ENCODE results near the gene EPB41. TPM values are rescaled to one million over a fixed set of nuclear protein-coding genes. Genes with fewer than 3 reads are reported as not detected.

The EPB41 gene
- total and polyA plus RNA-seq, 2 donors from 2014 or later: 9.9 to 38.8 TPM

DNA sequence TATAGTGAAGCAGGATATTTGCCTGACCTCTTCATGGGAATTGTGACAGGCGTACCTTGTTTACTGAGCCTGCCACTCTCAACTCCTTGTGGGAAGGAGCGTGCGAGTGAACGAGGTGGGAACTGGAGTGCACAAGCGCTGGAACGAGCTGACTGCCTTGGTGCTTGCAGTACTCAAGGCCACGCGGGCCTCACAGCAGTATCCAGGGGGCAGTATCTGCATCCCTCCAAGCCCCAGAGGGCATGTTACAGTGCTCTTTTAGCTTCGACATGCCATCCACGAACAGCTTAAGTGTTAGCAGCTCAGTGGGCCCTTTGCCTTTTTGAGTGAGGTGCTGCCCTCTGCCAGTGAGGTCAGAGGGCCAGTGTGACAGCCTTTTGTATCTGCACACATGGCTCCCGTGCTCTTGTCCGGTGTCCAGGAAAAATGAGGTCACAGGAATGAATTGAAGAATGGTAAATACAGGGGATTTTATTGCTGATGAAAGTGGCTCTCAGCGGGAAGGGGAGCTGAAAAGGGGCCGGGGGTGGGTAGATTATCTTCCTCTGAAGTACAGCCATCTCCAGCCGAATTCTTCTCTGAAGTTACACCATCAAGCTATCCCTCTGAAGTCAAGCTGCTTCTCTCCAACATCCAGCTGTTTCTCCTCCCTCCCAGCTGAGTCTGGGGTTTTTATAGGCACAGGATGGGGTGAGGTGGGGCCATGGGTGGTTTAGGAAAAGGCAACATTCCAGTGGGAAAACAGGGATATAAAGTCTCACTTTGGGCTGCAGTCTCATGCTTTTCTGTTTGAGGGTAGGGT, 69.3 kb downstream of the EPB41 start:
- Histone ChIP-seq H3K9me3 (ENCODE audit: control insufficient read depth in 2 of 3, insufficient read depth in 1 of 3, low read length in 3 of 3) (no peaks in the 10 kb centered on the region), H3K9ac (ENCODE audit: low read length in 3 of 3) (no peak overlapping the region), H3K4me1 (ENCODE audit: control insufficient read depth in 2 of 3, insufficient read depth in 2 of 3, low read depth in 1 of 3, low read length in 3 of 3) (no peaks in the 10 kb centered on the region), H3K4me3 (ENCODE audit: low read length in 3 of 3) (no peak overlapping the region), H3K27me3 (ENCODE audit: control insufficient read depth, insufficient read depth, low read length) (no peaks in the 10 kb centered on the region), H3K36me3 (ENCODE audit: control insufficient read depth in 2 of 3, insufficient read depth in 3 of 3, low read length in 3 of 3) (no peaks in the 10 kb centered on the region), H3K27ac (ENCODE audit: low read depth in 2 of 2, low read length in 2 of 2) (no peak overlapping the region)
- DNase-seq (no peak), FAIRE-seq (no peak)
- TF ChIP-seq, protein P1, sequence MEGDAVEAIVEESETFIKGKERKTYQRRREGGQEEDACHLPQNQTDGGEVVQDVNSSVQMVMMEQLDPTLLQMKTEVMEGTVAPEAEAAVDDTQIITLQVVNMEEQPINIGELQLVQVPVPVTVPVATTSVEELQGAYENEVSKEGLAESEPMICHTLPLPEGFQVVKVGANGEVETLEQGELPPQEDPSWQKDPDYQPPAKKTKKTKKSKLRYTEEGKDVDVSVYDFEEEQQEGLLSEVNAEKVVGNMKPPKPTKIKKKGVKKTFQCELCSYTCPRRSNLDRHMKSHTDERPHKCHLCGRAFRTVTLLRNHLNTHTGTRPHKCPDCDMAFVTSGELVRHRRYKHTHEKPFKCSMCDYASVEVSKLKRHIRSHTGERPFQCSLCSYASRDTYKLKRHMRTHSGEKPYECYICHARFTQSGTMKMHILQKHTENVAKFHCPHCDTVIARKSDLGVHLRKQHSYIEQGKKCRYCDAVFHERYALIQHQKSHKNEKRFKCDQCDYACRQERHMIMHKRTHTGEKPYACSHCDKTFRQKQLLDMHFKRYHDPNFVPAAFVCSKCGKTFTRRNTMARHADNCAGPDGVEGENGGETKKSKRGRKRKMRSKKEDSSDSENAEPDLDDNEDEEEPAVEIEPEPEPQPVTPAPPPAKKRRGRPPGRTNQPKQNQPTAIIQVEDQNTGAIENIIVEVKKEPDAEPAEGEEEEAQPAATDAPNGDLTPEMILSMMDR (IDR thresholded peaks at IDR 0.05; ENCODE audit: borderline replicate concordance, extremely low read depth, insufficient read depth): no peak
- intact Hi-C loops (cut with DNase I): no loop called here

DNA sequence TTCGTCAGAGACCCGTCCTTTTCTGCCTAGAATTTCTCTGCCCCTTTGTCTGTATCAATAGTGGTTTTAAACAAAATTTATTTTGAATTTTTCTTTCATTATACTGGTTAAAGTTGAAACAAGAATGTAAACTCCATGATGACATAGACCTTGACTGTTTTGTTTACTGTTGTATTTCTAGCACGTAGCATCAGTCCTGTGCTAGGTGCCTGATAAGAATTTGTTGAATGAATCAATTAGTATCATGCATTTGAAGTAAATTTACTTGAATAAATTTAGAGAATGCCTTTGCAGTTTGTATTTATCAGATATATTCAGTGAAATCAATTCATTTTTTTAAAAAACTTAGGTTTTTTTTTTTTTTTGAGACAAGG, 69.9 kb downstream of the EPB41 start:
- H3K27ac ChIP-seq (ENCODE audit: low read depth in 2 of 2, low read length in 2 of 2): no peak overlapping the region
- no peak overlapping the region for H3K4me3 ChIP-seq (ENCODE audit: low read length in 3 of 3)
- TF ChIP-seq, protein P1 (IDR thresholded peaks at IDR 0.05; ENCODE audit: borderline replicate concordance, extremely low read depth, insufficient read depth): no peak
- no peaks in the 10 kb centered on the region for H3K9me3 ChIP-seq (ENCODE audit: control insufficient read depth in 2 of 3, insufficient read depth in 1 of 3, low read length in 3 of 3)
- H3K4me1 ChIP-seq (ENCODE audit: control insufficient read depth in 2 of 3, insufficient read depth in 2 of 3, low read depth in 1 of 3, low read length in 3 of 3): no peaks in the 10 kb centered on the region
- DNase-seq (no peak), FAIRE-seq (no peak)
- no peaks in the 10 kb centered on the region for H3K27me3 ChIP-seq (ENCODE audit: control insufficient read depth, insufficient read depth, low read length)
- H3K9ac ChIP-seq (ENCODE audit: low read length in 3 of 3): no peak overlapping the region
- intact Hi-C loops (cut with DNase I): no loop called here
- no peaks in the 10 kb centered on the region for H3K36me3 ChIP-seq (ENCODE audit: control insufficient read depth in 2 of 3, insufficient read depth in 3 of 3, low read length in 3 of 3)

DNA sequence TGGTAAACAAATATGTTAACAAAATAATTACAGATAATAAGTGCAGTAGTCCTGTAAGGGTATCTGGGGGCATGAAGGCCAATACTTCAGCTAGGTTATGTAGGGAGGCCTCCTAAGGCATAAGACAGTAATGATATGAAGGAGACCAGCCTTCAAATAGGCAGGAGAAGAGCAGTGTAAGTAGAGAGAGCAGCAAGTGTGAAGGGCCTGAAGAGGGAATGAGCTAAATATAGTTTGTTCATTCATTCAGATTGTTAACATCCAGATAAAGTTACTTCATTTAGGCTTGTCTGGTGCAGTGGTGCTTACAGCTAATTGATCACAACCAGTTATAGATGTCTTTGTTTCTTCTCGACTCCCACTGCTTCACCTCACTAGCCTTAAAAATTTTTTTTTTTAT, 71.1 kb downstream of the EPB41 start:
- FAIRE-seq (no peak), DNase-seq (no peak)
- no peaks in the 10 kb centered on the region for H3K36me3 ChIP-seq (ENCODE audit: control insufficient read depth in 2 of 3, insufficient read depth in 3 of 3, low read length in 3 of 3)
- no peak overlapping the region for H3K4me3 ChIP-seq (ENCODE audit: low read length in 3 of 3)
- no peak overlapping the region for H3K9ac ChIP-seq (ENCODE audit: low read length in 3 of 3)
- intact Hi-C loops (cut with DNase I): no loop called here
- H3K9me3 ChIP-seq (ENCODE audit: control insufficient read depth in 2 of 3, insufficient read depth in 1 of 3, low read length in 3 of 3): no peaks in the 10 kb centered on the region
- TF ChIP-seq, protein P1 (IDR thresholded peaks at IDR 0.05; ENCODE audit: borderline replicate concordance, extremely low read depth, insufficient read depth): no peak
- H3K27ac ChIP-seq (ENCODE audit: low read depth in 2 of 2, low read length in 2 of 2): no peak overlapping the region
- H3K4me1 ChIP-seq (ENCODE audit: control insufficient read depth in 2 of 3, insufficient read depth in 2 of 3, low read depth in 1 of 3, low read length in 3 of 3): no peaks in the 10 kb centered on the region
- H3K27me3 ChIP-seq (ENCODE audit: control insufficient read depth, insufficient read depth, low read length): no peaks in the 10 kb centered on the region
